NOMO-1 treated with DMSO at 0.1 percent for 48 hours (cell line): ENCODE measurements around the gene MRPL12.

Source experiments
- DNase-seq: peaks from one replicate; lab custom pipeline; 2025; ENCODE audit not compliant: unreplicated experiment; lab: John Stamatoyannopoulos, UW

Gene MRPL12

GRCh38 chr17:81715107-81715871, 12.1 kb downstream of the MRPL12 start:
- DNase-seq = no peak

GRCh38 chr17:81715872-81716673, 12.9 kb downstream of the MRPL12 start:
- DNase-seq = no peak

- no peak for DNase-seq
These were observed 13.5 kb downstream of the MRPL12 start for GRCh38 chr17:81716674-81716996.

- no peak for DNase-seq
These were observed 14.0 kb downstream of the MRPL12 start for GRCh38 chr17:81717049-81717765.

DNA sequence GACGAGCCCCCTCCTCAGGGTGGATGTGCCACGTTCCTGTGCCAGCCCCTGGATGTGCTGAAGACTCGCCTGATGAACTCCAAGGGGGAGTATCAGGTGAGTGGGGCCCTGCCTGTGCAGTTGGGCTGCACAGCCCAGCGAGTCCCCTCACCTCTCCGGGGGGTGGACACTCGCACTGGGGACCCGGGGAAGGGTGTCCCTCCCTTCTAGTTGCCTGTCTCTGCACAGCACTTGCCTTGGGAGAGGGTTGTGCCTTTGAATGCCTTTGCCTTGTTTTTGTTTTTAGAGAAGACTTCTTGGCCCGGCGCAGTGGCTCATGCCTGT, 14.6 kb downstream of the MRPL12 start:
- DNase-seq = no peak

DNA sequence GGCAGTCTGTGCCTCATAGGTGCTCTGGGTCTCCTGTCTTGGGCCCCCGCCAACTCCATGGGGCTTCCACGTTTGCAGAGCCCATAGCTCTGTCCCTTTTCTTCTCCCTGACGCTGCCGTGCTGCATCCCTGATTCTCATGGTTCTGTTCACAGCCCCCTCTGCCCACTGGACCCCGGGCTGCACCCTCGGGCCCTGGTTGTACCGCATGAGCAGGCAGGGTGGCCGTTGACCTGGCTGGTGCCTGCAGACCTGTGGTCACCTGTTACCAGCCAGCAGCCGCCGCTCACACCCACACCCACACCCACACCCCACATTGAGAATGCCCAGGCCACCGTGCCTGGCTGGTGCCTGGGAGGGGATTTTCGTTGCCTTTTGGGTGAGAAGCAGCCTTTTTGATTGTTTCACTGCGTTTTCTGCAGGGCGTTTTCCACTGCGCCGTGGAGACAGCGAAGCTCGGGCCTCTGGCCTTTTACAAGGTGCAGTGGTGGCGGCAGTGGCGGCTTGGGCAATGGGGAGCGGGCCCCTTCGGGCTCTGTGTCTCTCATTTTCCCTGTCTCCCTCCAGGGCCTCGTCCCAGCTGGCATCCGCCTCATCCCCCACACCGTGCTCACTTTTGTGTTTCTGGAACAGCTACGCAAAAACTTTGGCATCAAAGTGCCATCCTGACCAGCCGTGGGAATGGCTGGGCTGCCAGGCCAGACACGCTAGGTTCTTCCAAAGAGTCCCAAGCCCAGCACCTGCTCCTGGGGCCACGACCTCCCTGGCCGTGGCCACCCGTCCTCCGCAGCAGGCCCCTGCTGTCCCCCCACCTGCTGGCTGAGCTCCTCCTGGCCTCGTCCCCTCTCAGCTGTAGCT, 16.5 kb downstream of the MRPL12 start:
- DNase-seq = no peak

DNA sequence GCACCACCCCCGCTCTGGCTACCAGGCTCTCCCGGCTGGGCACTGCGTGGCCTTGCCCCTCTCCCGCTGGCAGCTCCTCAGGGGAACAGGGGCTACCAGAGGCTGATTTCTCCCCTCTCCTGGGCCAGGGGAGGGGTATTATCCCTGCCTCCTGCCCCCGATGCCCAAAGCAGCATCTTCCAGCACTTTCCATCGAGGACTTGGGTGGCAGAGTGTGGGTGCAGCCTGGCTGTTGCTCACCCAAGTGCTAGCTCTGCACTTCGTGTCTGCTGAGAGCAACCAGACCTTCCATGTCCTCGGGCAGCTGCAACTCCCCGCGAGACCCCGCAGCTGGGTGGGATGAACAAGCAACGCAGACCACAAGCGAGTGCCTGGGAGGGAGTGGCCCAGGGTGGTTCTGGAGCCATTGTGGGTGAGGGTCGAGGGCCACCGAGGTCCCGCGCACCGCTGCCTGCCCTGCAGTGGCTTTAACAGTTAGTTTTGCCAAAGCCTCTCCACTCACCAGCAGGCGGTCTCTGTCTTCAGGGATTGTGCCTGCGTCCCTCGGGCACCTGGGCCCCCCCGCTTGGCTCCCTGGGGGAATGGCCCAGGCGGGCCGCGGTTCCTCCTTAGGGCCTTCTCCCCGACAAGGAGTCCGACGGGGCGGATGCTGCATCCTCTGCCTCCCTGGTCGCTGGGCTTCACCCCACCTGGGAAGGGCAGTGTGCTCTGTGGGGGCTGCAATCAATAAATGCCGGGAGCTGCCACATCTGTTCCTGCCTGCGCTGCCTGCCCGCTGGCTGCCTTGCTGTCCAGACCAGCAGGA, 17.3 kb downstream of the MRPL12 start:
- DNase-seq = no peak

- DNase-seq = no peak
These were observed 19.3 kb downstream of the MRPL12 start for GRCh38 chr17:81722184-81723120.

DNA sequence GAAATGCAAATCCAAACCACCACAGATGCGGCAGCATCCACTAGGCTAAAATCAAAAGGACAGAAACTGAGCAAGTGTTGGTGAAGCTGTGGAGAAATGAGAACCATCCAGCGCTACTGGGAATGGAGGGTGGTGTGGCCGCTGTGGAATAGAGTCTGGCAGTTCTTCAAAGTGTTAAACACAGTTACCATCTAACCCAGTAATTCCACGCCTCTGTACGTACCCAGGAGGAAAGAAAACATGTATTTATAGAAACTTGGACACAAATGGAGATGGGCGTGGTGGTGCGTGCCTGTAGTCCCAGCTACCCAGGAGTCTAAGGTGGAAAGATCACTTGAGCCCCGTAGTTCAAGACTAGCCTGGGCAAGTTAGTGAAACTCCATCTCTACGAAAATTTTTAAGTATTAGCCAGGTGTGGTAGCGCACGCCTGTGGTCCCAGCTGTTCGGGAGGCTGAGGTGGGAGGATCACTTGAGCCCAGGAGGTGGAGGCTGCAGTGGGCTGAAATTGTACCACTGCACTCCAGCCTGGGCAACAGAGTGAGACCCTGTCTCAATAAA, 20.6 kb downstream of the MRPL12 start:
- DNase-seq = no peak

GRCh38 chr17:81725439-81725838, 22.3 kb downstream of the MRPL12 start:
- DNase-seq = no peak

DNA sequence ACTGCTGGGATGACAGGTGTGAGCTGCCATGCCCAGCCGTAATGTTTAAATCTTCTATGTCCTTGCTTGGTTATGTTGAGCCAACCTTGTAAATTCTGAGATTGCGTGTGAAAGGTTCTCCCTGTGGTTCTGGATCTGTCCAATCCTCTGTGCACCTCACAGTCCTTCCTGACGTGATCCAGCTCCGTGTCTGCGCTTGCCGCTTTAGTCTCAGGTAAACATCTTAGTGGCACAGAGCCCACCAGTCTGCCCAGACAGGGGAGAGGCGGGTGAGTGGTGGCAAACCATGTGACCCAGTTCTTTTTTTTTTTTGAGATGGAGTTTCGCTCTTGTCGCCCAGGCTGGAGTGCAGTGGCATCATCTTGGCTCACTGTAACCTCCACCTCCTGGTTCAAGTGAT, 22.8 kb downstream of the MRPL12 start:
- DNase-seq = no peak

DNA sequence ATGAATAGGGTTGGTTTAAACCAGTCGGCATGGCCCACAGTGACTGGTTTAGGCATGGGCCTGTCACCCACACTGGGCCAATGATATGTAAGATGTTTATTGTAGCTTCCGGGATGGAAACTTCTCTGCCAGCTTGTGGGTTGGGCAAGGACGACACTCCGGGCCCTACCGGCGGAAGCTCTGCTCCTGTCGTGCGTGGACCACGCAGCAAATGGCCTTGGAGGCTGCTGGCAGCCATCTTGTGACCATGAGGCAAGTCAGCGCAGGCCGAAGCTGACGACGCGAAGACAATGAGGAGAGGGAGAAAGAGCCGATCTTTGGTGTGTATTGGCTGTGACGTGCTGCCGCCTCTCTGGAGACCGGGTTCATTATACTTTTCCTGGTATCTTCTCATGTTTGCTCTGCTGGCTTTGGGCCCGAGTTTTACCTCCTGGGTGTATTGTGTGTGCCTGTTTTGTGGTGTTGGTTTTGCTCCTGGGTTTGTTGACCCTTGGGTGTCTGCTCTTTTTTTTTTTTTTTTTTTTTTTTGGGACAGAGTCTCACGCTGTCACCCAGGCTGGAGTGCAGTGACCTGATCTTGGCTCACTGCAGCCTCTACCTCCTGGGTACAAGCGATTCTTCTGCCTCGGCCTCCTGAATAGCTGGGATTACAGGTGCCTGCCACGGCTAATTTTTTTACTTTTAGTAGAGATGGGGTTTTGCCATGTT, 24.3 kb downstream of the MRPL12 start:
- no peak for DNase-seq

- DNase-seq = peak; percentile 67
These were observed 30.6 kb downstream of the MRPL12 start for GRCh38 chr17:81733507-81734404.

- no peak for DNase-seq
These were observed 31.5 kb downstream of the MRPL12 start for GRCh38 chr17:81734405-81735263.

GRCh38 chr17:81735264-81736102, 32.3 kb downstream of the MRPL12 start:
- peak; percentile 99 for DNase-seq
